GM19455 (cell line): Measurements from ENCODE around the gene NACA2.
"Not testable (repeated sequence)": the region's sequence is repeated elsewhere in the genome, so short reads cannot be mapped to it uniquely, and the experiment has no call there.

Experiments used
- ATAC-seq: cut with Tn5 transposase; IDR thresholded peaks from one replicate; pipeline ENCODE4 v1.9.1; 2021; ENCODE audit not compliant: unreplicated experiment

Gene NACA2

GRCh38 chr17:61579347-61579746, 11.7 kb downstream of the NACA2 start:
- no peak for ATAC-seq

- ATAC-seq = no peak
Observed at GRCh38 chr17:61578645-61579044, 12.4 kb downstream of the NACA2 start.

GRCh38 chr17:61575983-61576382, 15.0 kb downstream of the NACA2 start:
- no peak for ATAC-seq

- ATAC-seq = no peak
Observed at GRCh38 chr17:61575352-61575975, 15.6 kb downstream of the NACA2 start.

DNA sequence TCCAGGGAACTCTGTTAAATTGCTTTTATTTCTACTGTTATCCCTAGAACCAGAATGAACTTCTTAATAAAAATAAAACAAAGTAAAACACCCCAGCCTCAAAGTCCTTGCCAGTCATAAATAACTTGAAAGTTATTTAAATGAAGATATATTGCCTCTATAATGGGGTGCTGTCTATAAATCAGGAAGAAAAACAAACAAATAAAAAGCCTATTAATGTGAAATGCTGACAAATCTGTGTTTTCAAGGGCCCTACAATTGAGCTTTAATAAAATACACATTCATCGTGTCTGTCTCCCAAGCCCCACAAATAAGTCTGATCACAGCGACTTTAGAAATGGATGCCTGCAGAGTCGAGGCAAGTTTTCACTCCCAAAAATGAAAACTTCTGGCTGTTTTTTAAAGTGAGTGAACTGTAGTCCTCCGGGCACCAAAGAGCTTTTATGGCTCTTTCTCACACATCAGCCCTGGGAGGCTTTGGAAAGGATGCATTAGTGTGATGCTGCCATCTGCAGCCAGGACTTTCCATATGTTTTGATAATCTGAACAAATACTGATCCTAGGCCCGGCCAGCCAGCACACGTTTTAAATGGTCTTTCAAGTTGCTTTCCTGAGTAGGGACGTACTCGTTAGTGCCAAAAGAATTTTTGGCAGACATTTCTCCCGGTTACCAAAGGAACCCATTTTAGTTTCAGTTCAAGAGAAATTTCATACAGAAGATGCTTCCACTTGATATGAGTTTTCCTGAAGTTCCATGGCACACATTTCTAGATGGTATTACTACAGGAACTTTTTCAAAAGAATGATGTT, 16.3 kb downstream of the NACA2 start:
- ATAC-seq = no peak

DNA sequence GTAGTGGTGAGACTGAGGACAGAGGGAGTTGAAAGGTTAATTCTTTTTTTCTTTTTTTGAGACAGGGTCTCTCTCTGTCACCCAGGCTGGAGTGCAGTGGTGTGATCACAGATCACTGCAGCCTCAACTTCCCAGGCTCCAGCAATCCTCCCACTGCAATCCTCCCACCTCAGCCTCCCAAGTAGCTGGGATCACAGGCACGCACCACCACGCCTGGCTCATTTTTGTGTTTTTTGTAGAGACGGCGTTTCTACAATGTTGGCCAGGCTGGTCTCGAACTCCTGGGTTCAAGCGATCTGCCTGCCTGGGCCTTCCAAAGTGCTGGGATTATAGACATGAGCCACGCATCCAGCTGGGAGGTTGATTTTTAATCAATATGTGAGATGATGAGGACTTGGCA, 18.5 kb downstream of the NACA2 start:
- not testable (repeated sequence) for ATAC-seq

GRCh38 chr17:61571624-61572023, 19.4 kb downstream of the NACA2 start:
- no peak for ATAC-seq

GRCh38 chr17:61570118-61570517, 20.9 kb downstream of the NACA2 start:
- no peak for ATAC-seq

DNA sequence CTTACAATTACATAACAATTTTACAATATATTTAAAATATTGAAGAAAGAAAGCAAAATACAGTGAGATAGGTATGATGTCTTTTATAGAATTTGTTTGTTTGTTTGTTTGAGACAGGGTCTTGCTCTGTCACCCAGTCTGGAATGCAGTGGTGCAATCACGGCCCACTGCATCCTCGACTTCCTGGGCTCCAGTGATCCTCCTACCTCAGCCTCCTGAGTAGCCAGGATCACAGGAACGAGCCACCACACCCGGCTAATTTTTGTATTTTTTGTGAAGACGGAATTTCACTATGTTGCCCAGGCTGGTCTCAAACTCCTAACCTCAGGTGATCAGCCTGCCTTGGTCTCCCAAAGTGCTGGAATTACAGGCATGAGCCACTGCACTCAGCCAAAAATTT, 21.5 kb downstream of the NACA2 start:
- not testable (repeated sequence) for ATAC-seq

- no peak for ATAC-seq
Observed at GRCh38 chr17:61568219-61569072, 22.6 kb downstream of the NACA2 start.

GRCh38 chr17:61567045-61567802, 23.8 kb downstream of the NACA2 start:
- ATAC-seq = no peak

DNA sequence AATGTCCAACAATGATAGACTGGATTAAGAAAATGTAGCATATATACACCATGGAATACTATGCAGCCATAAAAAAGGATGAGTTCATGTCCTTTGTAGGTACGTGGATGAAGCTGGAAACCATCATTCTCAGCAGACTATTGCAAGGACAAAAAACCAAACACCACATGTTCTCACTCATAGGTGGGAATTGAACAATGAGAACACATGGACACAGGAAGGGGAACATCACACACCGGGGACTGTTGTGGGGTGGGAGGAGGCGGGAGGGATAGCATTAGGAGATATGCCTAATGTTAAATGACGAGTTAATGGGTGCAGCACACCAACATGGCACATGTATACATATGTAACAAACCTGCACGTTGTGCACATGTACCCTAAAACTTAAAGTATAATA, 24.6 kb downstream of the NACA2 start:
- ATAC-seq = not testable (repeated sequence)

DNA sequence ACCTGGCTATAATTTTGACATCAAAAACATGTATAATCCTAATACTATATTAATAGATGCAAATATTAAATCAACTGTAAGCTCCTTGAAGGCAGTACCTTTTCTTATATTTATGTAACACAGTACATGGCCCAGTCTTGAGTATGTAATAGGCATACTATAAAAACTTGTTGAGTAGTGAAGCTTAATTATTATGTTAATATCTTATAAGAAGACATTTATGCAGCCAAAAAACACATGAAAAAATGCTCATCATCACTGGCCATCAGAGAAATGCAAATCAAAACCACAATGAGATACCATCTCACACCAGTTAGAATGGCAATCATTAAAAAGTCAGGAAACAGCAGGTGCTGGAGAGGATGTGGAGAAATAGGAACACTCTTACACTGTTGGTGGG, 25.2 kb downstream of the NACA2 start:
- ATAC-seq = not testable (repeated sequence)

- no peak for ATAC-seq
Observed at GRCh38 chr17:61565213-61565612, 25.8 kb downstream of the NACA2 start.

DNA sequence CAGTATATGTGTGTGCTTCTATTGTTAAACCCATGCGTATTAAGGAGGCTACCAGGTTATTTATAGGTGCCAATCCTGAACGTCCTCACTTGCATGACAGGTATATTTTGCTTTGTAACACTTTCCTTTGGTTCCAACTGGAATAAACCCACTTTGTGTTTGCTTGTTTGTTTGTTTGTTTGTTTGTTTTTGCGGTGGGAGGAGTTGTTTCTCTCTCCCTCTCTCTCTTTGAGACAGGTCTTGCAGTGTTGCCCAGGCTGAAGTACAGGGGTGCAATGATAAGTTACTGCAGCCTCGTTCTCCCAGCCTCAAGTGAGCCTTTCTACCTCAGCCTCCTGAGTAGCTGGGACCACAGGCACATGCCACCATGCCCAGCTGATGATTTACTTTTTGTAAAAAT, 28.7 kb downstream of the NACA2 start:
- no peak for ATAC-seq

GRCh38 chr17:61561354-61561753, 29.7 kb downstream of the NACA2 start:
- ATAC-seq = no peak

DNA sequence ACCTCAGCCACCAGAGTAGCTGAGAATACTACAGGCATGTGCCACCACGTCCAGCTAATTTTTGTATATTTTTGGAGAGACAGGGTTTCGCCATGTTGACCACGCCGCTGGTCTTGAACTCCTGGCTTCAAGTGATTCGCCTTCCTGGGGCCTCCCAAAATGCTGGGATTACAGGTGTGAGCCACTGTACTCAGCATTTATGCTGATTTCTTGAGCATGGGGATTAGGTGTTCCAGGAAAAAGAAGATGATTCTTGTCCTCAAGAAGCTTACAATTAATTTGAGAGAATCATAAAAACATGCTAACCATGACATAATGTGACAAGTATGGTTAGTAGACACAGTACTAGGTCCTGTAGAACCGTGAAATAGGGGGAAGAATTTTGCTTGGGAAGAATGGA, 30.9 kb downstream of the NACA2 start:
- no peak for ATAC-seq

DNA sequence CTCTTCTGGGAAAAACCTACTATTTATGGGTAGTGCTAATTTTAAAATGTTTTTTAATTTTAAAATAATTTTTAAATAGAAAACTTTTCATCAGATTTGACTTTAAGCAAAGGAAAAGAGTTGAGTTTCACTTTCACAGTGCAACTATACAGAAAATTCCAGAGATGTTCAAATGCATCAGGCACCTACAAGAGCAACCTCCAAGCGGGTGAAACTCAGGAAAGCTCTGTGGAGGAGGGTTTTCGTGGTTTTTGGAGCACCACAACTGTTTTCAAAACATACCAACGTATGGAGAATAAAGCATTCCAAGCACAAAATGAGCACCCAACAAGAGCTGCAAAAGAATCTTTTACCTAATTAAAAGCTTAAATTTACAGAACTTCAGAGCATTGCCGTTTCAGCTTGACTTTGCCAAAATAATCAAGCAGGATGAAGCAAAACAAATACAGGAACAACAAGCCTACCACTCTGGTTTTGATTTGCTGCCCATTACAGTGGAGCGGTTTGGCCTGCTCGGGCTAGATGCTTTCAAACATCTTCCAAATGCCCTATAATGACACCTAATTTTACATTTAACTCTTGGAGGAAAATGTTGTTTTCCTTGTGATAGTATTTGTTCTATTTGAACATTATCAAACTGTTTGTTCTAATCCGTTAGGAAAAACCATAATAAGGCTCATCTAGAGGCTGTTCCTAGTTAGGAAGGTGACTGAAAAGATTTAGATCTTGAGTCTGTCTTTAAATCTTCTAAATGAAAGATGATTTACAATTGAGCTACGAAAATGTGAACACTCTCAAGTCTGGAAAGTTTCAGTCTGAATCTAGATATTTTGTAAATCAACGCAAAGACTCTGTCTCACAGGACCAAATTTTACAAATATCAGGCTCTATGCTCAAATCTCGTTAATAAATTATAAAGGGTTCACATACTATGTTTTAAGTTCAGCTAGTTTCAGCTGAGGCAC, 34.5 kb downstream of the NACA2 start:
- no peak for ATAC-seq

DNA sequence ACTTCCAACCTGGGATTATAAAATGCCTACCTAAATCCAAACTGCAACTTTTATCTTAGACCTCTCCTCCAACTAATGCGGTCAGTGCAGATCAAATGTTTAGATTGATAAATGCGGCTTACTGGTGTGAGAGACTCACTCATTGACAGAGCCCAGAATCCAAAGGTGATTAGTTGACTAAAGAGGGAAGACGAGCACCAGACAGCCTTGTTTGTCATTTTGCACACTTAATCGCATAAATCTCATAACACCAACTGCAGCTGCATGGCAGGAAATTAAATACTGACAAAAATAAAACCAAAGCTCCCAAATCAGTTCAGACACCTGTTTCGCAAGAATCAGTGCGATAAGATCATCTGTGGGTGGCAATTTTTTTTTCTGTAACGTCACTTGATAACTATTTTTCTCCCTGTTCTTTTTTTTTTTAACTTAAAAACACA, 35.9 kb downstream of the NACA2 start:
- no peak for ATAC-seq

DNA sequence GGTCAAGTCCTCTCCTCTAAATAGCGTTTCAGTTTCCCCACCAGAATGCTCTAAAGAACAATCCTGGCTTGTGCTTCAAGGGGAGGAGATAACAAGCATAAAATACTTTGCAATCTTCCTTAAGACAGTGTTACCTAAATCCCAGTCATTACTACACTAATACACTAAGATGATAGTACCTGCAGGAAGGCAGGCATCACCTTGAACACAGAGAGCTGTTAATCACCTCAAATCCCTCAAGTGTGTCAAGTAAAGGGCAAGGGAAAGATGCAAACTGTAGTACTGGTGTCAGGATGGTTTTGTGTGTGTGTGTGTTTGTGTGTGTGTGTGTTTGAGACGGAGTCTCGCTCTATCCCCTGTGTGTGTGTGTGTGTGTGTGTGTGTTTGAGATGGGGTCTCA, 36.8 kb downstream of the NACA2 start:
- ATAC-seq = no peak
